Fibroblast of upper back skin (primary cell): ENCODE data around the gene TMEM59L.

Source experiments
- DNase-seq: peaks from one replicate; pipeline ENCODE4 v3.0.0-alpha.2; 2013

Gene TMEM59L

DNA sequence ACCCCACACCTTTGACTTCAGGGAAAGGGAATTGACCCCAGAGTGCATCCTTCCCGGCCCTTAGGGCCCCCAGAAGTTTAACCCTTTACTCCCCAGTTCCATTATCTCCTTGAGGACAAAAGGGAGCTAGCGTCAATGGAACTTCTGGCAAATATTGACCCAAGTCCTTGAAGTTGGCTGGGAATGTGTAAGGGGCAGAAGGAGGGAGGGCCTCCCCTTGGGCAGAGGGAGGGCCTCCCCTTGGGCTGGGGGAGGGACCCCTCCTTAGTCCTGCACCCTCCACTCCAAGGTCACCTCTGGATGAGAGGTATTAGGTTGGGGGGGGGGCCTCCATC lies 3.0 kb upstream of the TMEM59L start:
- no peak for DNase-seq

DNA sequence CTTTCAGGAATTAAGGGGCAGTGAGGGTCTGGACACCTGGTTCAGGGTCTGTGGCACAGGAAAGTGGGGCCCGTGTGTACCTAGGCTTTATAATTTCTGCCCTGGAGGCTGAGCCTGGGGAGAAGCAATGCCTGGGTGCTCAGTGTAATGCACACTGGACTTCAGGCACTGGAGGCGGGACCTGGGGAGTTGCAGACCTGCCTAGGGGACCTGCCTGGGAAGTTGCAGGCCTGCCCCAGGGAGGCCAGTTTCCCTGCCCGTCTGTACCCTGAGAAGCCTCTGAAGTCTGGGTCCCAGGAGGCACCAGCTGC lies 2.5 kb upstream of the TMEM59L start:
- no peak for DNase-seq

GRCh38 chr19:18610556-18611326 lies 1.9 kb upstream of the TMEM59L start:
- no peak for DNase-seq

DNA sequence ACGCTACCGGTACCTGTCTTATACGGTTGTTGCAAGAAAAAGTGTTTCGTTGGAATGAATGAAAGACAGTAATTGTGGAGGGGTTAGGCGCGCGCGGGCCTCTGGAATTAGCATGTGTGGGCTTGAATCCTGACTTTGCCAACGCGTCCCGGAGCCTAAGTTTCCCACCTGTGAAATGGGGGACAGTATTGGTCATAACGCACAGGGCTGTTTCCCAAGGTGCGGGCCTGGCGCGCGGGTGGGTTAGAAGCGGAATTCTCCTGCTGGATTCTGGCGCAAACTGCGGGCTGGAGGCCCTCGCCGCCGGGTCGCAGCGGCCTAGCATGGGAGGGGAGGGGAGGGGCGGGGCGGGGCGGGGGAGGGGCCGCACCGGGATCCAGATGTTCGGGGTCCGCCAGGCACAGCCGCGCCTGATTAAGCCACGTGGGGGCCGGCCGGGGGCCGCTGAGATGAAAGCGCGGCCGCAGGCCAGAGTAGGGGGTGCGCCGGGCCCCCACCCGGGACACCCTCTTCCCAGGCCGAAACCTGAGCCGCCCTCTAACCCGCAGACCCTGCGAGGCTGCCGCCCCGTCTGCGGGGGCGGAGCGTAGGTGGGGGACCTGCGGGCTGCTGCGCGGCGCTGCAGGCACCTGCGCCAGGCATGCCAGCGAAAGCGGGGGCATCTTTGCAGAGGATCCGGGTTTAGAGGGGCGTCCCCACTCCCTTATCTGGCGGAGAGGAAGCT lies 1.2 kb upstream of the TMEM59L start:
- DNase-seq, result no peak

GRCh38 chr19:18612051-18612771 lies 459 bp upstream of the TMEM59L start:
- DNase-seq, result no peak

- no peak for DNase-seq
Observed at GRCh38 chr19:18613589-18614234, 1.0 kb downstream of the TMEM59L start.

- no peak for DNase-seq
Observed at GRCh38 chr19:18616023-18616422, 3.4 kb downstream of the TMEM59L start.

DNA sequence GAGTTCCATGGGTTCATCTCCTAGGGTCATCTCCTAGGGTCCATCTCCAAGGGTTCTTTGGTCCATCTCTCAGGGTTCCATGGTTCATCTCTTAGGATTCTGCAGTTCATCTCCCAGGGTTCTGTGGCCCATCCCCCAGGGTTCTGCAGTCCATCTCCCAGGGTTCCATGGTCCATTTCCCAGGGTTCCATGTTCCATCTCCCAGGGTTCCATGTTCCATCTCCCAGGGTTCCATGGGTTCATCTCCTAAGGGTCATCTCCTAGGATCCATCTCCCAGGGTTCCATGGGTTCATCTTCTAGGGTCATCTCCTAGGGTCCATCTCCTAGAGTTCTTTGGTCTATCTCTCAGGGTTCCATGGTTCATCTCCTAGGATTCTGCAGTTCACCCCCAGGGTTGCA lies 4.9 kb downstream of the TMEM59L start:
- DNase-seq, result no peak

DNA sequence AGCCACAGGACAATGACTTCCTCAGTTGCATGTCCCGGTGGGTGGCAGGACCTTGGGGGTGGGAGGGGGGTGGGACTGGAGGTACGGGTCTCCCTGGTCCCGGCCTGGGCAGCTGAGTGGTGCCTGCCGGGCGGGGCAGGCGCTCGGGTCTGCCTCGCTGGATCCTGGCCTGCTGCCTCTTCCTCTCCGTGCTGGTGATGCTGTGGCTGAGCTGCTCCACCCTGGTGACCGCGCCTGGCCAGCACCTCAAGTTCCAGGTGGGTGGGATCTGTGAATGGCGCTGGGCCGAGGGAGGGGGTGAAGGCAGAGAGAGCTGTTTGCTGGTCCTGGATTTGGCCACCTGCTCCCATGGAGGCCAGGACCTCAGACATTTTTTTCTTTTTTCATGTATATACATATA lies 5.6 kb downstream of the TMEM59L start:
- no peak for DNase-seq

DNA sequence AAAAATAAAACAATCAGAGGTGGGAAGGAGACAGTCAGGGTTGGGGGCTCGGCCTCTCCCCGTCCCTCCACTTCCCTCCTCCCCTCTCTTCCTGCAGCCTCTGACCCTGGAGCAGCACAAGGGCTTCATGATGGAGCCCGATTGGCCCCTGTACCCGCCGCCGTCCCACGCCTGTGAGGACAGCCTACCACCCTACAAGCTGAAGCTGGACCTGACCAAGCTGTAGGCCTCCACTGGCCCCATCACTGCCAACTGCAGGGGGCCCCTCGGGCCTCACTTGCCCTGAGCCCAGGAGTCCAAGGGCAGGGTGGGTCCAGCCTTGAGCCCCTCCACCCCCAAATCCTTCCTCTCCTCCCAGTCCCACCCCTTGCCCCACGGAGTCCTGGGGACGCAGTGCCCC lies 7.6 kb downstream of the TMEM59L start:
- no peak for DNase-seq

GRCh38 chr19:18620902-18621301 lies 8.2 kb downstream of the TMEM59L start:
- DNase-seq, result no peak

- DNase-seq, result peak; percentile 22
Observed at GRCh38 chr19:18626906-18627305, 14.2 kb downstream of the TMEM59L start.

DNA sequence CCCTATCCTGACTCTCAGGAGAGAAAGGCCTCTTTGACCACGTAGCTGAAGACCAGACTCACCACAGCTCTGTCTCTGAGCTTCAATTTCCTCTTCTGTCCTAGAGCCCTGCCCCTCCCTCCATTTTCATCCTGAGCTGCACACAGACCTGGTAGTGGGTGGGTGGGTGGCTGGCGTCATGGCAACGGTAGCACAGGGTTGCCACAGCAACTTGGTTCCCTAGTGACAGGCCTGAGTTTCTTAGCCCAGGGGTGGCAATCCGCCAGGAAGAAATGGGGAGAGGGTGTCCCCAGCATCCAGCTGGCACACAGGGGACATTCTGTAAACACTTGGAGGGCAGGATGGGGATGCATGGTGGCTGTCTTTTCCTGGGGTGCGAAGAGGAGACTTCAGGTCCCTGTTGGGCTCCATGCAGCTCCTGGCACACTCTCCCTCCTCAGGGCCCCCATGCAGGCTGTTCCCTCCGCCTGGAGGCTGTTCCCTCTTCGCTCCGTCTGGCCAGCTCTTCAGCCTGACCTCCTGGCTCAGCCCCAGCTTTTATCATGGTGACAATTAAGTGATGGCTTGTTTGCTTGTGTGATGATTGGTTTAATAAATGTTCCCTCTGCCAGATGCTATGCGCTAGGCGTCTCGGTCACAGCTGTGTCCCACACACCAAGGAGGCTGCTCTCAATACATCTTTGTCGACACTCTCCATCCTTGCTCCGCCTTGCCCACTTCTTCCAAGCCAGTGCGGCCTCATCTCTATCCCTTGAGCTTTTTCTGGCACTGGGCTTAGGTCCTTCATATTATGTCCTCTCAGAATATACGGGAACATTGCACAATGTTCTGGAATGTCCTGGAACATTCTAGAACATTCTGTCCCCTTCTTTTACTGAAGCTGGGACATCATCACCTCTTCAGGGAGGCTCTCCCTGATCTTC lies 16.8 kb downstream of the TMEM59L start:
- DNase-seq, result no peak

GRCh38 chr19:18633321-18633720 lies 20.7 kb downstream of the TMEM59L start:
- no peak for DNase-seq

DNA sequence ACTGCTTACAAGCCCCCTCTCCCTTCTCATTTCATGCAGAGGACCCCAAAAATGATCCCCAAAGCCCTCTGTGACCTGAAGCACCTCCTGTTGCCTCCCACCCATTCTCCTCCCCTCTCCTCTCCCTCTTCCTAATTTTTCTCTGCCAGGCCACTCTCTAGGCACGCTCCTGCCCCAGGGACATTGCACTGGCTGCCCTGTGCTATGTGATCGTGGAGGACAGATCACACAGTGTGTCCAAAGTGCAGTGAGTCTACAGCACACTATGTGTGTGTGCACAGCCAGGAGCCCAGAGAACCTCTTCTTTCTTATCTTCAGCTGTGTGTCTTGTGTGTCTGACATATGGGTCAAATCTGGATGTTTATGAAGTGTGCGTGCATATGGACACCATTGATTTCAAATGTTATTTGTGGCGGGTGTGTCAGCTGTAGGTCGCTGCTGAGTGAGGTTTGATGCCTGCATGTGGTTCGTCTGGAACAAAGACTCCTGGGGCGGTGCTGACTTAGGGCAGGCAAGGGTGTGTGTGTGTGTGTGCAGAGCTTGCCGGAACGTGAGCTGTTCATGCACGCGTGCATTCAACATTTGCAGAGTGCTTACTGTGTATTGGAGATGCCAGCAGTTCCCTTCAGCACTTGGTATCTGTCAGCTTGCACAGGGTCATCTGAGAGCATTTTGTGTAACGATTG lies 22.1 kb downstream of the TMEM59L start:
- peak; percentile 4 for DNase-seq

DNA sequence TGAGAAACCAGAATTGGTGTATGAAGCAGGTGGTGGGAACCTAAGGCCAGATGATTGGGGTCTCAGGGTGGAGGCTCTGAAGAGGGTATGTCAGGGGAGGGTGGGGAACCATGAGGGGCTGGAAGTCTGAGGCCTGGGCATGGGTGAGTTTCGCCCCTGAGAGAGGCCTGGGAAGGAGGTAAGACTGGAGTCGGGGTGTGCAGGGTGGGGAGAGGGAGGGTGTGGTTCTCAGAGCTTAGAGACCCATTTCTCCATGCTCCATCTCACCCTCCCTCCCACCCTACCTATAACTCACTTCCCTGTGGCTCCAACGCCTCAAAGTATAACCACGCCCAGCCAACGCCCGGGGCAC lies 23.1 kb downstream of the TMEM59L start:
- no peak for DNase-seq

DNA sequence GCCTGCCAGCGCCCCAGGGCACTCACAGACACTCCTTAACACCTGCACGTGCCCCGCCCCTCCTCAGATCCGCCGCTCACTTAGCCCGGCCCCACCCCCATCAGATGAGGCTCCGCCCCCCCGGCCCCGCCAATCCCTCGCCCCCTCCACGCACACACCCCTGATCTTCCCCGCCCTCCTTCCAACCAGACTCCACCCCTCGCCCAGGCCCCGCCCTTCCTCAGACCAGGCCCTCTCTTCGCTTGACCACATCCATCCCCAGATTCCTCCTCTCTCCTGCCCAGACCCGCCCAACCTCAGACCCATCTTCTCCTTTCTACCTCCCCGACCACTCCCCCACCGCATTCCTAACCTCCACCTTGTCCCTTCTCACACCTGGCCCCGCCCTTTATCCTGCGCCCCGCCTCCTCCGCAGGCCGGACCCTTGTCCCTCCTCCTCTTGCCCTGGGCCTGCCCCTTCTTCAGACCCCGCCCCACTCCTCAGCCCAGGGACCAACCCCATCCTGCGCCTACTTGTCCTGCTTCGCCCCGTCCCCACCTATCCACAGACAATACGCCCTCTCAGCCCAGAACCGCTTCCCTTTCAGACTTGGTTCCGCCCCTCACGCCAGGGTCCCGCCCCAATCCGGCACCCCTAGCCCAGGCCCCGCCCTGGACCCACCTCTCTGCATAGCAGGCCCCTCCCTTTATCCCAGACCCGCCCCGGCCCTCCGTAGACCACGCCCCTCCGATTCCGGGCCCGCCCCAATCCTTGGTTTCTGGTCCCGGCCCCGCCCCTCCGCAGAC lies 23.7 kb downstream of the TMEM59L start:
- peak; percentile 93 for DNase-seq

GRCh38 chr19:18636969-18637629 lies 24.4 kb downstream of the TMEM59L start, which contains the start of gene KLHL26:
TSS of gene KLHL26 (plus strand) at chr19:18637028. CDS start at chr19:18637055, 27 bp downstream.
- DNase-seq, result no peak

DNA sequence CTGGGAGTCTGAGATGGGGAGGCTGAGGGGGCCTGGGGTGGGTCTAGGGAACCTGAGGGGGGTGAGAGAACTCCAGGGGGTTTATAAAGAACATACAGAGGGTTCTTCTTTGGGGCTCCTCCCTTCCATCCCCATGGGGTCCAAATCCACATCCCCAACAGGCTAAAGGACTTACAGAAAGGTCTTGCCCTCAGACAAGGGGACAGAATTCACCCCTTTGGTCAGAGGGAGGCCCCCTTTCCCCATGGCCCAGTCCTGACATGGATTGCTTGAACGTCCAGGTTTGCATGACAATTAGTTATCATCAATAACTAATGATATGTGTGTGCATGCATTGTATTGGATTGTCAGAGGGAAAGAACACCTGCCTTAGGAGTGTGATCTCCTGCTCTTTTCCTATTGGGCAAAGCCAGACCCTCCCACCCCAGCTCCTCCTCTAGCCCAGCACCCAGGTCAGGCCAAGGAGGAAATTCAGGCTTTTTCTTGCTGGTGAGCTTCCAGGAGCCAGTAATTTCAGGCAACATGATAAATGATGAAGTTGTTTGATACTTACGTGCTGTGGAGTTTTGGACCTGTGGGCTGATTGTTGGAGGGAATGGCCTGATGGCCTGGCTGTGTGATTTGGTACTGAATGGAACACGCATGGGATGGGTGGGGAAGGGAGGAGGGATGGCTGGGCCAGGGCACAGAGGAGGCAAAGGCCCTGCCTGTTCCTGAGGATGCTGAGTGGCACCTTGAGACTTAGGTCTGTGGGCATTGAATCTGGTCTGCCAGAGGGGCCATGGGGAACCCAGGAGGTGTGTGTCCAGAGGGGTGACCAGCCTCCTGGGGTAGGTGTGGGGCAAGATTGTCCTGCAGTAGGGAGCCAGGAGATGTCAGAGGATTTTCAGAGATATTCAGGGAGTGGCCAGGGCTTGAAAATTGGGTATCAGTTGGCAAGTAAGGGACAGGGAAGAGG lies 25.3 kb downstream of the TMEM59L start:
- no peak for DNase-seq
